ENCODE results near the gene EPHB1. TPM values are rescaled to one million over a fixed set of nuclear protein-coding genes. Genes with fewer than 3 reads are reported as not detected.

EPHB1 gene
- total RNA-seq, 3 donors from 2014 or later = 0.31 to 6.9 (median 0.64) TPM

- peaks cover under 1% of the 10 kb centered on the region for H3K9me3 ChIP-seq
- no peak overlapping the region for H3K4me3 ChIP-seq
- no peak for TF ChIP-seq CTCF (IDR thresholded peaks at IDR 0.05)
- no peaks in the 10 kb centered on the region for H3K36me3 ChIP-seq (ENCODE audit: low read depth)
- DNase-seq (no peak), ATAC-seq (no peak)
- H3K4me1 ChIP-seq (ENCODE audit: low read depth) = no peaks in the 10 kb centered on the region
- intact Hi-C loops (cut with DNase I, micrococcal nuclease) = no loop called here
Observed at GRCh38 chr3:134885877-134886621, 91.0 kb downstream of the EPHB1 start.

DNA sequence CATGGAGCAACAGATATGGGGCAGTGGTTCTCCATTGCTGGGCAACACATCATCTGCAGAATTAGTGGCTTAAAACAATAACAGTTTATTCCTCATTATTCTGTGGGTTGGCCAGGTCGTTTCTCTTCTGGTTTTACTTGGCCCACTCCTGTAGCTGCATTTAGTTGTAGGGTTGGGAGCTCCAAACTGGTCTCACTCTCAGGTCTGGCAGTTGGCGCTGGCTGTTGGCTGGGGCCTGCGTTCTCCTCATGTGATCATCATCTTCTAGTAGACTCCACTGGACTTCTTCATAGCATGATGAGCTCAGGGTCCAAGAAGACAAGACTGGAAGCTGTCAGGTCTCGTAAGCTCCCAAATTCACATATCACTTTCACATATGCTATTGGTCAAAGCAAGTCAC lies 91.9 kb downstream of the EPHB1 start:
- intact Hi-C loops (cut with DNase I, micrococcal nuclease) = no loop called here
- Histone ChIP-seq H3K4me3 (no peak overlapping the region), H3K4me1 (ENCODE audit: low read depth) (no peaks in the 10 kb centered on the region), H3K36me3 (ENCODE audit: low read depth) (no peaks in the 10 kb centered on the region), H3K9me3 (peaks cover 3% of the 10 kb centered on the region)
- ATAC-seq = no peak
- no peak for TF ChIP-seq CTCF (IDR thresholded peaks at IDR 0.05)
- no peak for DNase-seq

GRCh38 chr3:134887536-134887935 lies 92.5 kb downstream of the EPHB1 start:
- ATAC-seq (no peak), DNase-seq (no peak)
- H3K4me3 ChIP-seq = no peak overlapping the region
- H3K4me1 ChIP-seq (ENCODE audit: low read depth) = no peaks in the 10 kb centered on the region
- TF ChIP-seq CTCF (IDR thresholded peaks at IDR 0.05) = no peak
- no peaks in the 10 kb centered on the region for H3K36me3 ChIP-seq (ENCODE audit: low read depth)
- intact Hi-C loops (cut with DNase I, micrococcal nuclease) = no loop called here
- H3K9me3 ChIP-seq = peaks cover 3% of the 10 kb centered on the region

DNA sequence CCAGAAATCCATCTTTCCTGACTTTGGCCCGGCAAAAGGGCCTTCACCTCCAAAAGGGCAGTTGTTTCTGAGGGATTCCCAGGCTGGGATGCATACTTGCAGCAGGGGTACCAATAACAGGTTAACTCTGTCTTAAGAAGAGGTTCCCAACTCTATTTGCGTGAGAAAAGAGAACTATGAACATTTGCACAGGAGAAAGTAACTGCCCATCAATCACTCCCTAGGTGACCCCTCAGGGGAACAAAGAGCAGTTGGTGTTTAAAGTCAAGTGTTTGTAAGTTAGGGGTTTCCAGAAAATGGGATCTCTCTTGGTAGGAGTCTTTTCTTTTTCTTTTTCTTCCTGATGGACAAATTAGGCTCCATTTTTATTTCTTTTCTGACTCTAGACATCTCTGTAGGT lies 97.3 kb downstream of the EPHB1 start:
- no peak for DNase-seq
- Histone ChIP-seq H3K9me3 (peaks cover 3% of the 10 kb centered on the region), H3K36me3 (ENCODE audit: low read depth) (no peaks in the 10 kb centered on the region), H3K4me3 (no peak overlapping the region), H3K4me1 (ENCODE audit: low read depth) (no peaks in the 10 kb centered on the region)
- intact Hi-C loops (cut with DNase I, micrococcal nuclease) = no loop called here
- no peak for TF ChIP-seq CTCF (IDR thresholded peaks at IDR 0.05)
- no peak for ATAC-seq

DNA sequence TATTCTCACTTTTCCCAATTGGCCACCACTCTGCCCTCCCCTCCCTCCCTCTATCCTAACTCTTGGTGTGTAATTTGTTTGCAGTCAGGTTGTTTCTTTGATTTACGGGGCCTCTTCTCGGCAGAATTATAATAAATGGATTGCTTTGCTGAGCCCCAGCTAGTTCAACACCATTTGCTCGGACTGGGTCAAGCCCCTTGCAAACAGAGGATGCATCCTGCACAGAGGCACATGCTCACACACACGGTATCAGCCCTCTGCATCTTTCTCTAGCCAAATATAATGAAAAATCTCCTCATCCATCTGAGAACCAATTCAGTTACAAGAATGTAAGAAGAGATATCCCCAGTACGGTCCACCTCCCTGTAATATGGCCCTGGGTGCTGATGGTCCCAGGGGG lies 97.7 kb downstream of the EPHB1 start:
- no peak for TF ChIP-seq CTCF (IDR thresholded peaks at IDR 0.05)
- Histone ChIP-seq H3K4me1 (ENCODE audit: low read depth) (no peaks in the 10 kb centered on the region), H3K4me3 (no peak overlapping the region), H3K9me3 (peaks cover 3% of the 10 kb centered on the region), H3K36me3 (ENCODE audit: low read depth) (no peaks in the 10 kb centered on the region)
- intact Hi-C loops (cut with DNase I, micrococcal nuclease) = no loop called here
- ATAC-seq (no peak), DNase-seq (no peak)
